Mammary epithelial cell (primary cell): ENCODE measurements around the gene INPP4B.

Experiments used
- CTCF ChIP-seq, 2 donors: IDR thresholded peaks in 1 of 2; conservative IDR thresholded peaks in 1 of 2; 2 replicates each; pipeline ENCODE4 v1.5.1; 2011 to 2012; ENCODE audit warnings: inconsistent platforms in 2 of 2, low read length in 2 of 2, mild to moderate bottlenecking in 2 of 2, control low read depth in 1 of 2, low read depth in 1 of 2; ENCODE audit not compliant: insufficient read depth in 1 of 2; ENCODE audit errors: extremely low read depth in 1 of 2
- EZH2 ChIP-seq: IDR thresholded peaks from 2 replicates; pipeline ENCODE4 v1.6.1; 2012; ENCODE audit warnings: low read length, inconsistent platforms, borderline replicate concordance

GRCh38 chr4:142614621-142615323 lies 231.3 kb downstream of the INPP4B start:
- no peak for TF ChIP-seq CTCF (conservative IDR thresholded peaks at IDR 0.05 in 1 of 2, IDR thresholded peaks at IDR 0.05 in 1 of 2; ENCODE audit: extremely low read depth in 1 of 2, insufficient read depth in 1 of 2, low read depth in 1 of 2, low read length in 2 of 2)
- no peak for TF ChIP-seq EZH2
